ENCODE data around the gene TBPL1. TPM values are rescaled to one million over a fixed set of nuclear protein-coding genes. Genes with fewer than 3 reads are reported as not detected.
A peak's percentile ranks its signal among the peaks of the same experiment; 100 is the strongest.

The TBPL1 gene
- total and polyA plus RNA-seq, 9 of the 15 experiments (the other 6 are each of a cell fraction or from before 2014, with no cell fraction given): 78.1 to 152 (median 107) TPM

GRCh38 chr6:133992992-133993680 lies 40.1 kb downstream of the TBPL1 start:
- H4K20me1 ChIP-seq (replicated peaks; ENCODE audit: control insufficient read depth, insufficient read depth, low read length): 0 out of 2 replicates have a peak, but pooled peaks cover 4% of the 10 kb centered on the region
- FAIRE-seq: peak; percentile 77
- H3K4me1 ChIP-seq (replicated peaks in 1 of 2; ENCODE audit: control insufficient read depth in 2 of 2, insufficient read depth in 2 of 2, low read length in 2 of 2): peaks cover 7 to 31% of the 10 kb centered on the region in 2 experiments
- peak overlapping the region; percentile 53; the same call in 2 of the 3 replicates for H3K27ac ChIP-seq (ENCODE audit: extremely low read depth, low read depth, low read length)
- ChIA-PET CTCF (ENCODE audit: low intra/inter-chr PET ratio) (no interaction called here), POLR2A (interaction anchor here (0.8 to 5.6 kb wide), 8 partner anchors 8 to 59 kb away, joined by 3 to 58 read pairs (median 4); partner anchors contain the start of gene SLC2A12)
- peak overlapping the region; percentile 50 for H3K4me2 ChIP-seq (ENCODE audit: insufficient read depth, low read length)
- no peak overlapping the region for H3K4me3 ChIP-seq
- no peaks in the 10 kb centered on the region for H3K27me3 ChIP-seq (ENCODE audit: control insufficient read depth in 2 of 2, insufficient read depth in 2 of 2, low read length in 2 of 2)
- peaks cover 16% of the 10 kb centered on the region; the same call in 2 of the 3 replicates for H3K36me3 ChIP-seq (ENCODE audit: control insufficient read depth, insufficient read depth, low read length)
- BruUV-seq (replicated peaks): no TSS peak
- H3K9me3 ChIP-seq (replicated peaks; ENCODE audit: control insufficient read depth, insufficient read depth, low read depth, low read length): no peaks in the 10 kb centered on the region
- DNase-seq (ENCODE audit: extremely low read depth in 1 of 4, low spot score in 3 of 4): peak in 1 of 4 experiments; percentile 37
- intact Hi-C loops (cut with micrococcal nuclease) (loop anchor here (5.0 kb wide), 1 partner anchor 69 kb away; no protein-coding TSS in a partner anchor), in situ Hi-C loops (cut with MboI) (no loop called here)
- H3K9ac ChIP-seq (ENCODE audit: insufficient read depth in 1 of 2, low read depth in 2 of 2, low read length in 2 of 2): peak overlapping the region in 1 of 2 experiments; percentile 56; a peak in 1 of 4 replicates
- H3K79me2 ChIP-seq (ENCODE audit: control insufficient read depth, insufficient read depth, low read length): no peaks in the 10 kb centered on the region
- no peaks in the 10 kb centered on the region for H3K9me1 ChIP-seq (ENCODE audit: control insufficient read depth, insufficient read depth, low read length)
- H2AFZ ChIP-seq (ENCODE audit: low read depth, low read length): no peak overlapping the region
- WGBS (ENCODE audit: insufficient coverage, low coverage, missing lambda C conversion rate): 23% methylated on average over 6 of the region's 6 CpGs
- ATAC-seq: peak; percentile 49
- TF ChIP-seq ZFX (CRISPR knock-in tag; IDR thresholded peaks at IDR 0.05): peak; percentile 24; the same call in 1 of the 2 replicates
- peak; percentile 73 for TF ChIP-seq ZNF592 (IDR thresholded peaks at IDR 0.05)
- 0 out of 2 replicates have a peak, but pooled peaks have one; percentile 26 for TF ChIP-seq ZNF644 (tag; IDR thresholded peaks at IDR 0.05; ENCODE audit: low read depth)
- TF ChIP-seq MAFF (IDR thresholded peaks at IDR 0.05; ENCODE audit: low read length): peak; percentile 65; the same call in 1 of the 2 replicates
- peak; percentile 69 for TF ChIP-seq ARID1B (IDR thresholded peaks at IDR 0.05)
- 0 out of 2 replicates have a peak, but pooled peaks have one; percentile 49 for TF ChIP-seq ZNF395 (CRISPR knock-in tag; IDR thresholded peaks at IDR 0.05)
- TF ChIP-seq MTF1 (CRISPR knock-in tag; IDR thresholded peaks at IDR 0.05; ENCODE audit: borderline replicate concordance): no peak
- 0 out of 2 replicates have a peak, but pooled peaks have one; percentile 15 for TF ChIP-seq HDAC2 (IDR thresholded peaks at IDR 0.05)
- TF ChIP-seq ZNF3 (CRISPR knock-in tag; IDR thresholded peaks at IDR 0.05): no peak
- peak; percentile 34; the same call in 1 of the 2 replicates for TF ChIP-seq NBN (IDR thresholded peaks at IDR 0.05; ENCODE audit: low read depth)
- no peak for TF ChIP-seq DLX4 (CRISPR knock-in tag; IDR thresholded peaks at IDR 0.05)
- peak; percentile 81 for TF ChIP-seq DPF2 (IDR thresholded peaks at IDR 0.05)
- no peak for TF ChIP-seq E2F5 (CRISPR knock-in tag; IDR thresholded peaks at IDR 0.05)
- peak; percentile 65 for TF ChIP-seq MAFK (IDR thresholded peaks at IDR 0.05; ENCODE audit: low read length)
- TF ChIP-seq CBFA2T3 (IDR thresholded peaks at IDR 0.05): peak; percentile 4; the same call in 1 of the 2 replicates
- TF ChIP-seq NFIC (IDR thresholded peaks at IDR 0.05): peak; percentile 53

Data from K562 (cell line).